Esophagus (tissue), 2 donors: ENCODE data around the gene ASXL1. TPM values are rescaled to one million over a fixed set of nuclear protein-coding genes. Genes with fewer than 3 reads are reported as not detected.

ENCODE experiments used
- H3K27ac ChIP-seq, 2 donors: one replicate each; pipeline ENCODE4 v1.5.1; 2013; ENCODE audit warnings: low read depth in 2 of 2, mild to moderate bottlenecking in 2 of 2, inconsistent platforms in 1 of 2, low read length in 1 of 2, moderate library complexity in 1 of 2
- H3K27me3 ChIP-seq, 2 donors: one replicate each; pipeline ENCODE4 v1.6.1; 2013; ENCODE audit warnings: low read length in 2 of 2, control low read depth in 1 of 2, mild to moderate bottlenecking in 1 of 2; ENCODE audit not compliant: insufficient read depth in 2 of 2, control insufficient read depth in 1 of 2
- H3K36me3 ChIP-seq, 2 donors: one replicate each; pipeline ENCODE4 v1.6.1; 2013; ENCODE audit warnings: low read length in 1 of 2; ENCODE audit not compliant: control insufficient read depth in 2 of 2, insufficient read depth in 2 of 2
- H3K4me1 ChIP-seq, 2 donors: one replicate each; pipeline ENCODE4 v1.6.1; 2013; ENCODE audit warnings: low read length in 1 of 2; ENCODE audit not compliant: control insufficient read depth in 2 of 2, insufficient read depth in 2 of 2
- H3K4me3 ChIP-seq, 2 donors: one replicate each; pipeline ENCODE4 v1.5.1; 2013; ENCODE audit warnings: low read length in 2 of 2, mild to moderate bottlenecking in 2 of 2, low read depth in 1 of 2, moderate library complexity in 1 of 2
- H3K9me3 ChIP-seq, 2 donors: one replicate each; pipeline ENCODE4 v1.6.1; 2013; ENCODE audit warnings: mild to moderate bottlenecking in 2 of 2, low read depth in 1 of 2, low read length in 1 of 2, moderate library complexity in 1 of 2; ENCODE audit not compliant: control insufficient read depth in 2 of 2, insufficient read depth in 1 of 2
- WGBS, 2 donors: extraction: QIAGEN DNeasy Blood & Tissue Kit; methylation state at CpG; one replicate each; pipeline ENCODE4 v1.1.7; 2013; 5-methylcytosine and 5-hydroxymethylcytosine counted together
- polyA plus RNA-seq, 2 donors: library from polyadenylated mRNA; stranded (reverse); fragments of 200-250 nt; gene quantifications; one replicate each; pipeline ENCODE4 v1.2.3, GENCODE V29; 2013
- donor health status: healthy with polysubstance abuse.
- donor health status: Bipolar disorder and iron deficiency.

The ASXL1 gene
- polyA plus RNA-seq, 2 donors: 13.3 to 19.7 TPM

DNA sequence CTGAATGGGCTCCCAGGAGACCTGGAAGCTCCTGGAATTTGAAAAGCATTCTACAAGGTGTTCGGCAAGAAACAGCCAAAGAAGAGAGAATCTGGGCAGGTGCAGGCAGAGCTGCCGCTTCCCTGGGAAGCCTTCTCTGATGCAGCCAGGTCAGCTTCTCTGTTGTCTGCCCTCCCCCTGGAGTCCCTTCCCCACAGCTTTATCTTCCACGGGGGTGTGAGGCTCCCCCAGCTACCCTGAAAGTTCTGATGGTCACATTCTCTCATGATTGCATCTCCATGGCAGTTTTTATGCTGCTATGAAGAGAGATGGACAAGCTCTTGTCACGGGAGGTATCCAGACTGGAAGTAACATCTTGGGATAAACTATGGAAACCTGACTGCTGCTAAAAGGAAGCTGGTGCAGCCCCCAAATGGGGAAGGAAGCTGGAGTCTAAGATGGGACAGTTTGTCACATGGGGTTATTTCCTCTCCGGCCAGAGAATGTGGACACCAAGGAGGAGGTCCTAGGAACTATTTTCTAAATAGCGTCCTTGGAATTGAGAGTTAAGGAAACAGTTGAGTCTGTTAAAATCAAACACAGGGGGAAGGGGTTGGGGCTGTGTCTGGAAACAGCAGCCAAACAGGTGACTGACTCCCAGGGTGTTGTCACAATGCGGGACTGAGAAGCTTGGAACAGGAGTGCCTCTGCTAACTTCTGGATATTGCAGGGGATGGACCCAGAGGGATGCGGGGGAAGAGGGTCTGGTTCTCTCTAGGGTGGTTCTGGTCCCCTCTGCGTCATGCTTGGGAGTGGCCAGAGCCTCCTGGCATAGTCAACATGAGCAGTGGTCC, 91.1 kb downstream of the ASXL1 start:
- Histone ChIP-seq H3K27me3 (no peaks in the 10 kb centered on the region), H3K27ac (no peak overlapping the region), H3K4me1 (peaks cover 3 to 5% of the 10 kb centered on the region in 2 donors), H3K9me3 (no peaks in the 10 kb centered on the region), H3K36me3 (peaks cover 0 to 12% of the 10 kb centered on the region in 2 donors), H3K4me3 (no peak overlapping the region)
- WGBS, 2 donors: 64 to 67% methylated on average over 9 of the region's 9 CpGs

DNA sequence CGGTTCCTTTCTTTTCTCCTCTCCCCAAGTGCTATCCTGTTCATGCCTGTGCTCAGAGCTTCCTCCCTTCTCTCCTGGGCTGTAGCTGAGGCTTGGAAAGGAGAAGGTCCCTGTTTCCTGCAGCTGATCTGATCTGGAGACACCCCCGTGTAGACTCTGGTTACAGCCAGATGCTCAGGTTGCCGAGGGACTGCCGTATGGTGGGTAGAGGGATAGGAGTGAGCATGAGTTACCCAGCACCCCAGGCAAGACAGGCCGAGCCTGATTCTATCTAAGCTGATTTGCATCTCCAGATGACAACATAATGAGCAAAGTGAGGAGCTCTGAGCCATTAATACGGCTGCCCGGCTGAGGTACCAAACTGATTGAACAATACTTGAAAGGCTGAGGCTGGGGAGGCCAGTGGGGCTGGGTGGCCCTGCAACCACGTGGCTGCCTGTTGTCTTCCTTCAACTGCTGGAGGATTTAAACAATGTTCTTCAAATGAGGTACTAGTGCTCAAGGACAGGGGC, 91.8 kb downstream of the ASXL1 start:
- H3K4me3 ChIP-seq: no peak overlapping the region
- H3K9me3 ChIP-seq: no peaks in the 10 kb centered on the region
- H3K4me1 ChIP-seq: peaks cover 3 to 5% of the 10 kb centered on the region in 2 donors
- no peaks in the 10 kb centered on the region for H3K27me3 ChIP-seq
- H3K27ac ChIP-seq: no peak overlapping the region
- H3K36me3 ChIP-seq: peaks cover 0 to 16% of the 10 kb centered on the region in 2 donors
- WGBS, 2 donors: 49 to 55% methylated on average over 8 of the region's 8 CpGs

DNA sequence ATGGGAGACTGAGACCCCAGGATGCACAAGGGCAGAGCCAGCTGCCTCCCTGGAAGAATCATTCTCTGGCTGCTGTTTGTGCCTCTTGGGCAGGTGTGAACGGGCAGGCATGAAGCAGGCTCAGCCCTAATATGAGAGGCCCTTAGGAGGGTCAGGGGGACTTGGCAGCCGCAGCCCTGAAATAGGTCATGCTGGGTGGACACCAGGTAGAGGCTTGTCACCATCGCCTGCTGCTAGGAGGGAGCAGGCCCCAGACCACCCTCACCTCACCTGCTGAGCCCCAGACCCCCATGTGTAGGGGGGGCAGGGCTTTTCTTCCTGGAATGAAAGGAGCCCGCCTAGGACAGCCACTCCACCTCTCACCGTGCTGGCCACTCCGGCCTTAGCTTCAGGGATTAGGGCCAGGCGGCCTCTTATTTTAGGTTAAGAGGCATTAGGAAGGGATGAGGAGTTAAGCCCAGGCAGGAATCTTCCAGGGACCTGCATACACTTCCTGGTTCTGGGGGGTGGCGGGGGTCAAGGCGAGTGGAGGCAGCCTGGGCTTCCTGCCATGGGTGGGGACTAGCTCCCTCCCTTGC, 92.4 kb downstream of the ASXL1 start:
- H3K27me3 ChIP-seq: no peaks in the 10 kb centered on the region
- peaks cover 0 to 16% of the 10 kb centered on the region in 2 donors for H3K36me3 ChIP-seq
- peaks cover 3 to 5% of the 10 kb centered on the region in 2 donors for H3K4me1 ChIP-seq
- H3K4me3 ChIP-seq: no peak overlapping the region
- no peaks in the 10 kb centered on the region for H3K9me3 ChIP-seq
- WGBS, 2 donors: 71 to 75% methylated on average over 9 of the region's 9 CpGs
- H3K27ac ChIP-seq: no peak overlapping the region

DNA sequence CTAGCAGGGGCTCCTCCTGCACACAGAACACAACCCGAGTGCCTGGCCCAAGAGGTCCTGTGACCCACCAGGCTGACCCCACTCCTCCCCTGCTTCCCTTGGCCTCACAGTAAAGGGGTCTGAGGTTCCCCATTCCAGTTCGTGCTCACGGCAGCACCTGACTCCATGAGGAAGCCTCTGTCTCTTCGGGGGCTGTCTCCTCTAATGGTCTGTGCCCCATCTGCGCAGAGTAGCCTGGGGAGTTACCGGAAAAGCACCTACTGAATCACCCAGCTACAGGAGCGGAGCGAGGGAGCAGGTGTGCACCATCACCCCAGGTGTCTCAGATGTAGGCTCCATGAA, 93.2 kb downstream of the ASXL1 start:
- Histone ChIP-seq H3K4me3 (no peak overlapping the region), H3K36me3 (peaks cover 0 to 16% of the 10 kb centered on the region in 2 donors), H3K27ac (no peak overlapping the region), H3K27me3 (no peaks in the 10 kb centered on the region), H3K4me1 (peaks cover 3% of the 10 kb centered on the region in 2 donors), H3K9me3 (no peaks in the 10 kb centered on the region)
- WGBS, 2 donors: 90% methylated on average over 8 of the region's 8 CpGs

DNA sequence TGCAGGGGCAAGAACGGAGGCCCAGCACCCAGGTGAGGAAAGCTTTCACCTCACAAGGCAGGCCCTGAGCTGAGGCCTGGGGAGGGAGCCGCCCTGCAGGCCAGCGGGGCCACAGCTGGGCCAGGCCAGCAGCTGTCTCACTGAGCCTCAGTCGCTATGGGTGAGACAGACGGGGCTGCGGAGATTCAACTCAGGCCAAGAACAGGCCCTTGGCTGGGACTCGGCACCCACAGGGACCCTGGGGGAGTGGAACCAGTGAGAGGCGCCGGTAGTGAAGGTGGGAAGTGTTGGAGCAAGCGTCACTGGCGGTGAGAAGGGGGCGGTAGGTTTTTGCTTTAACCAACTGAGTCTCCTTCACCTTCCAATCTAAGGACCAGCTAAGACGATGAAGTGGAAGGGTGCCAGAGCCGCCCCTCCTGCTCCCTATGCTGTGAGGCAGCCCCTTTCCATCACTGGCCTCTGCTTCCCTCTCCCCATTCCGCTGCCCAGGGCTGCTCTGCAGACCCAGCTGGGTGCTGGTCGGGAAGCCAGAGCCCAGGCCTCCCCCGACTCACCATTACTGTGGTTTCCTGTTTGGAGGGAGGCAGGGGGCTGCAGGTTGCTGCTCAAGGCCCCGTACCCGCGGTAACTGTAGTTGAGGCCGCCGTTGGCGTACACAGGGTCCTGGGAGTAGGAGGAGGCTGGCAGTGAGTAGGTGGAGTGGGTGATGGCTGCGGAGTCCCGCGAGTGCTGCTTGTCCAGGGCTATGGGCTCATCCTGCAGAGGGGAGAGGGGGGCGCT, 93.7 kb downstream of the ASXL1 start:
- Histone ChIP-seq H3K27me3 (no peaks in the 10 kb centered on the region), H3K4me3 (no peak overlapping the region), H3K36me3 (peaks cover 0 to 16% of the 10 kb centered on the region in 2 donors), H3K9me3 (no peaks in the 10 kb centered on the region), H3K4me1 (peaks cover 3% of the 10 kb centered on the region in 2 donors), H3K27ac (no peak overlapping the region)
- WGBS, 2 donors: 81 to 85% methylated on average over 24 to 27 of the region's 27 CpGs

DNA sequence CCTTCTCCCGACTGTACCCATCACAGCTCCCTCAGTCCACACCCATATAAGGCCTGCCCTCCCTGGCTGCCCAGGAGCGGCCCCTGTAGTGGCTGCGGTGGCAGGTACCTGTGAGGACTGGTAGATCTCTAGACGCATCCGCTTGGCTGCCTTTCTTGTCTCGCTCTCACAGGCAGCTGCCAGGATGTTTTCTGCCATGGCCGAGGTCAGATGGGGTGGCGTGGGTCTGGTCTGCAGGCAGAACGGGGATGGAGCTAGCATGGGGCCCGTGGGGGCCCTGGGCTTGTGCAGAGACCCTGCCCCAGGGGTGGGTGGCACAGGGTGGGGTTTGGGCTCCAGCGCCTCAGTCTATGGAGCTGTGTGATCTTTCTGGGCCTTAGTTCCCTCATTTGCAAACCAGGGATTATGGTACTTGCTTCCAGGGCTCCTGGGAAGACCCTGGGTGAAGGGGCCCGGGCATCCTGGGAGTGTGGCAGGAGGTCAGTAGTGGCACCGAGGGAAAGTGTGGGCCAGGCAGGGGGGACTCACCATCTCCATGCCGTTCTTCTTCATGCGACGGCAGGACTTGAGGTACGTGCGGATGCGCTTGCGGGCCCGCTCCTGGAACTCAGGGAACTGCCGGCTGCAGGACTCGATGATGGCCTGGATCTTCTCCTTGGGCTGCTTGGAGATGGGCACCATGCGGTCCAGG, 94.8 kb downstream of the ASXL1 start:
- Histone ChIP-seq H3K36me3 (peaks cover 0 to 16% of the 10 kb centered on the region in 2 donors), H3K4me1 (peaks cover 3% of the 10 kb centered on the region in 2 donors), H3K27ac (no peak overlapping the region), H3K9me3 (no peaks in the 10 kb centered on the region), H3K4me3 (no peak overlapping the region), H3K27me3 (no peaks in the 10 kb centered on the region)
- WGBS, 2 donors: 90 to 93% methylated on average over 24 of the region's 24 CpGs

DNA sequence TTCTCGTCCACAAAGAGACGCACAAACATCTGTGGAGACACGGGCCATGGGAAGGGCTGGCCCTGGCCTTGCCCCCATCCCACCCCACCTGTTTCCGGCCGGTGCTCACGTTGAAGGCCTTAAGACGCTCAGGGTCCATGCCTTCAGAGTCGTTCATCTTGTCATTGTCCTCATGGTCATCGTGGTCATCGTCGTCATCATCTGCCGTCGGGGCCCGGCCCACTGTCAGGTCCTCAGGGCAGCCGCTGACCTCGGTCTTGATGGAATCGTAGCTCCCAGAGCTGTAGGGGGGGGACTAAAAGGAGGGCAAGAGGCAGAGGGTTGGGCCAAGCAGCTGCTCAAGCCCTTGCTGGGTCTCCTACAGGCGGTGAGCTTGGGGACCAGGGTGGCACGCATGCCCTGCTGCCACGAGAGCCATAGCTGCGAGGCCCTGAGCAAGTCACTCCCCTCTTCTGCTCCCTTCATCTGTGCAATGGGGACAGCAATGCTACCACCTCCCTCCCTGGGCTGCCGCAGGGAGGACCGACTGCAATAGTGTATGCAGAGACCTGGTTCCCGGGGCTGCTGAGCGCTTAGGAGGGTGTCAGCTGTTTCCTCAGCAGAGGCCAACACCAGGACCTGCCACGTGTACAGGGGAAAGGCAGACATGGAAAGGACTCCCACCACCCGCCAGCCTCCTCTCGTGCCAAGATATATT, 95.5 kb downstream of the ASXL1 start:
- Histone ChIP-seq H3K27ac (no peak overlapping the region), H3K4me3 (no peak overlapping the region), H3K9me3 (no peaks in the 10 kb centered on the region), H3K27me3 (no peaks in the 10 kb centered on the region), H3K4me1 (peaks cover 0 to 2% of the 10 kb centered on the region in 2 donors), H3K36me3 (peaks cover 0 to 16% of the 10 kb centered on the region in 2 donors)
- 87 to 90% methylated on average over 27 to 28 of the region's 28 CpGs for WGBS, 2 donors

DNA sequence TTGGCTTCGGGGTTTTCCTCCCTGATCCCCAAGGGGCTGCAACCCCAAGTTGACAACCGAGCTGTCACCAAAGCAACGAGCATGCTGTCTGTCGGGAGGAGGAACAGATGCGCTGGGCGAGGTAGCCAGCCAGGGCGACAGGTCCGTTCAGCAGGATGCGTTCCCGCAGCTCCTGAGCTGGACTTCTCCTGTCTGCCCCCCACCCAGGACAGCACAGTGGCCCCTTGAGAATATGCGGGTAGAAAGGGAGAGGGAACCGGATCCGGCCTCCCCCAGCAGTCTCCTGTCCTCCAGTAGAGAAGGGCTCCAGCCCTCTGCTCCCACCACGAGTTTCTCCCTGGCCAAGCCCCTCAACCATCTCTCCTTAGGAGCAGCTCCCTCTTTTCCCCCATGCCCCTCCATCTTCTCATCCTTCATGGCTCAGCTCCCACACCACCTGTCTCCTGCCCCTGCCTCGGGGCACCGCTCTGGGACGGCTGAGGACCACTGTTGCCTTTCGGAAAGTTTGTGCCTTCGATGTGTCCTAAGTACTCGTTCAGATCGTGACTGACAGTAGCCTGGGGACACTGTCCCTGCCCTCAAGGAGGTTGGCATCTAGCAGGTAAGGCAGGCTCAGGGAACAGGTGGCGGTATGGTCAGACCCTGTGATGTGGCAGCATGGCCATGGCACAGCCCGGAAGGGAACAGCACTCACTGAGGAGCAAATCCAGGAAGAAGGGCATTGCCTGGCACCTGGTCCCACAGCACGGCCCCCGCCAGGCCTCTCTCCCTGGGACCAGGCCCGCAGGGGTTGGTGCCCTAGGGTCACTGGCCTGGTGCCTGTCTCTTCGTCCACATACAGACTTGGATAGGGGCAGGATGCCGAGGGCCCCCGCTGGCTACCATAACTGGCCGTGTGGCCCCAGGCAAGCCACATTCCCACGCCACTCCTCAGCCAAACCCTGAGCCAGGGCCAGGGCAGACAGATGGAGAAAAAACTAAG, 96.3 kb downstream of the ASXL1 start:
- H3K9me3 ChIP-seq: no peaks in the 10 kb centered on the region
- no peak overlapping the region for H3K27ac ChIP-seq
- WGBS, 2 donors: 84 to 88% methylated on average over 31 of the region's 31 CpGs
- H3K36me3 ChIP-seq: peaks cover 0 to 16% of the 10 kb centered on the region in 2 donors
- H3K27me3 ChIP-seq: no peaks in the 10 kb centered on the region
- no peaks in the 10 kb centered on the region for H3K4me1 ChIP-seq
- H3K4me3 ChIP-seq: no peak overlapping the region
